ENCODE results near the gene SSH2.

Gene SSH2

DNA sequence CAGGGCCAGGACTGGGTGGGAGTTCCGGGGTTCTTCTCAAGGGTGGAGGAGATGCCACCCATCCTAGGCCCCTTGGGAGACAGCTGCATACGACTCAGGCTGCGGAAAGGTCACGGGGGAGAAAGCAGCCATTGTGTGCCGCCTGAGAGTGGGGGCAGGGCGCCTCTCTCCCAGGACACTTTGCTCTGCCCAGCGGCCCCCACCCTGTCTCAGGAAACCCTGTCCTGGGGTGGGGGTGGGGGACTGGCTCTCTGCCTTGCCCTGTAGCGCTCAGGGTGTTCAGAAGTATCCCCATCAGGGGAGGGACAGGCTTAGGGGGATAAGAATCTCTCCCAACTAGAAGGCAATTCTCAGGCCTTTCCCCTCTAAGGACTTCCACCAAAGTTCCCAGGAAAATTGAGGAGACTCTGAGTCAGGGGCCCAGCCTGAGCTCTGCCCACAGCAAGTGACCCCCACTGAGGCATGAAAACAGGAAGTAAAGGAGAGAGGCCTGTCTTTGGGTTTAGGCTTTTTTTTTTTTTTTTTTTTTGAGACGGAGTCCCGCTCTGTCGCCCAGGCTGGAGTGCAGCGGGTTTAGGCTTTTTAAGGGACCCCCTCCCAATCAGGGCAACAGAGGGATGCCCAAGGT is 345.5 kb downstream of the SSH2 start:
- no peak for DNase-seq

DNA sequence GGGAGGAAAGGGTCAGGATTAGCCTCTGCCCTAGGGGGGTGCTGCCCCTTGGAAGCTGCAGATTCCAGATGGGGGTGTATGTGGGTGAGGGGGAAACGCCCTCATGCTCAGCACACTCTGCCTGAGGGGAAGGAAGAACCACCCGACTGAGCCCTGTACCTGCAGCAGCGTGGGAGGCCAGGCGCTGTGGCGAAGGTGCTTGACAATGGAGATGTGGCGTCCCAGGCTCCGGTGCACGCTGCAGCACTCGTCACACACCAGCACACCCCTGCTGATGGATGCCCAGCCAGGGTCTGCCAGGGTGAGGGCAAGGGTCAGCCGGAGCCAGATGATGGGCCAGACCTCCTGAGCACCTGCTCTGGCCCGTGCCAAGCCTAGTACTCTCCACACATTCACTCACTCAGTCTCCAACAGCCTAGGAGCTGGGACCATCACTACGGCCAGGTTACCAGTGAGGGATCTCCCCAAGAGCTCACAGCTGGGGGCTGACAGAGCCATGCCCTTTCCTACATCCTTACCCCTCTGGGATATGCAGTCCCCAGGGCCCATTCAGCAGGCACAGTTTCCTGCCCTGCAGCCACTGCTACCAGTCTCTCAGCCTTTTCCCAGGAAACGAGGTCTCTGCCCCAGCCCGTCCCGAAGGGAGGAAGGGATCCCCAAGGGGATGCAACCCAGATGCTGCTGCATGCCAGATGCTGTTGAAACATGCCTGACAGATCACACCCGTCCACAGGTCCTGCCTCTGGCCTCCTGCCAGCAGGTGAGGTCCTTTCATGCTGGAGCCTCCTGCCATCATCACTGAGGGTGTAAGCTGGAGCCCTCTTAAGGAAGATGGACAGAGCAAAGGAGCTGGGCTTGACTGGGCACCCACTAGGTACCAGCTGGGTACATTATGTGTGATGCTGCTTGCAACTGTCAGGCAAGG is 346.4 kb downstream of the SSH2 start:
- DNase-seq, result no peak

GRCh38 chr17:29582772-29583171 is 347.3 kb downstream of the SSH2 start:
- DNase-seq, result no peak

- DNase-seq, result no peak
Measured at GRCh38 chr17:29582254-29582765, 347.7 kb downstream of the SSH2 start.

- DNase-seq, result no peak
Measured at GRCh38 chr17:29581583-29582253, 348.3 kb downstream of the SSH2 start.

DNA sequence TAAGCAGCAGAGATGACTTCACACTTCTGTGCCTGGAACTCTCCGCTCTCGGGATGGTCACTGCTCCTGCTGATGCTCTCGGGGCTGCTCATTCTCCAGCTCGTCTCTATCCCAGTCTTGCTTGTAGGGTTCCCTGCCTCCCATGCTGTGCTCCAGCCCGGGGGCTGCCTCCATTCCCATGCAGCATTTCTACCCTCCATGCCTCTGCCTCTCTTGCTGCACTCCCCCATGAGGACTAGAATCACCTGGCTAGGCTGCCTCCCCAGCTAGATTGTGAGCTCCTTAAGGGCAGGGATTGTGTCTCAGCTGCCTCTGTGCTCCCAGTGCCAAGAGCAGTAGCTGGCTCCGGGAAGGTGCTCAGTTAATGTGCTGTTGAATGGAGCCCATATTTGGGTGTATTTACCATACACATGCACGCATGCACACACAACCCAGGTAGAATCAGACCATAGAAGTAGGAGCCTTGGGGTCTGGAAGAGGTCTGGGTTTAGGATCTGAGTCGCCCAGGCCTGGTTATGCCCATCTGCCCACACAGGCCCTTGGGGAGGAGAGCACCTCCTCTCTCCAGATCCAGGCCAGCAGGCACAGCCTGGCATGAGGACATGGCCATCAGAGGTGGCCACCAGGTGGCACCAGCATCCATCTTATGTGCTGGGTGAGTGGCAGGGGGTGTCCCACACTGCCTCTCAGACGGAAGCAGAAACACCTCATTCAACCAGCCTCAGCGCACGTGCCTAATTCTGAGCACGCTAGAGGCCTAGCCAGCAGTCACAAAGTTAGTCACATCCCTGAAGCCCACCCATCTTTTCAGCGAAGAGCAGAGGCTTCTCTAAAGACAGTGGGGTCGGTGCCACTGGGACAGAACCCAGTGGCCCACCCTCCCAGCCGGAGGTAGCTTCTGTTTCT is 349.9 kb downstream of the SSH2 start:
- peak; percentile 75 to 92 (median 83) for DNase-seq

GRCh38 chr17:29578626-29579485 is 351.2 kb downstream of the SSH2 start:
- DNase-seq, result no peak

DNA sequence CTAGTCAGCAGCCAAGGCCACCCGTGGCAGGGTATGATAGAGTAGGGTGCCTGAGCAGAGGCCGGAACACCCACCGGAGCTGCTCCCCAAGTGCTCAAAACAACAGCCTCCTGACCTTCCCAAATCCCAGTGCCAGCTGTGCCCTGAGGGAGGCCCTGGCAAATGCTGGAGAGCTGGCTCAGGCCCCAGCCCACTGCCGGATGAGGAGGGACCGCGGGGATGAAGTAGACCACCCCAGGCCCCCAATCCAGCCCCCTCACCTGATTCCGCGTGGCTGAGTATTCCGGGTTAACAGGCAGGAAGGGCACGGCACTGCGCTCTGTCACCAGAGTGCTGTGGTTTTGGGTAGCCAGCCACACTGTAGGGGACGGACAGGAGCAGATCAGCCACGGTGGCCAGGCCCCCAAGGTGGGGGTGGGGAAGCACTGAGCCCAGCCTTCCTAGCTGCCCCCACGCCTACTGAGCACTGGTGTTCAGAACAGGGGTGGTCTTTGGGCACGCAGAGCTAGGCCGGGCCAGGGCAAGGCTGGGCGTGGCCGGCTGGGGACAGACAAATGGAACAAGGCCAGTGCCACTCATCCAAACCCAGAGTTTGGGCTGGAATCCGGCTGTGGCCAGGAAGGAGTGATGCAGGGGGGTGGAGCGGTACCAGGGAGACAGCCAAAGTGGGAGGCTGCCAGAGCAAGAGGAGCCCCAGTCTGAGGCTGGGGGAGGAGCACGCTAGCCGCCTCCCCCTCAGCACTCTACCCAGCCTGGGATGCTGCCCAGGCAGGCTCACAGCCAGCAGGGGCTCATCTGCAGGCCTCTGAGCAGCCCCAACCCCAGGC is 352.4 kb downstream of the SSH2 start:
- no peak for DNase-seq

GRCh38 chr17:29577001-29577370 is 353.0 kb downstream of the SSH2 start:
- no peak for DNase-seq

DNA sequence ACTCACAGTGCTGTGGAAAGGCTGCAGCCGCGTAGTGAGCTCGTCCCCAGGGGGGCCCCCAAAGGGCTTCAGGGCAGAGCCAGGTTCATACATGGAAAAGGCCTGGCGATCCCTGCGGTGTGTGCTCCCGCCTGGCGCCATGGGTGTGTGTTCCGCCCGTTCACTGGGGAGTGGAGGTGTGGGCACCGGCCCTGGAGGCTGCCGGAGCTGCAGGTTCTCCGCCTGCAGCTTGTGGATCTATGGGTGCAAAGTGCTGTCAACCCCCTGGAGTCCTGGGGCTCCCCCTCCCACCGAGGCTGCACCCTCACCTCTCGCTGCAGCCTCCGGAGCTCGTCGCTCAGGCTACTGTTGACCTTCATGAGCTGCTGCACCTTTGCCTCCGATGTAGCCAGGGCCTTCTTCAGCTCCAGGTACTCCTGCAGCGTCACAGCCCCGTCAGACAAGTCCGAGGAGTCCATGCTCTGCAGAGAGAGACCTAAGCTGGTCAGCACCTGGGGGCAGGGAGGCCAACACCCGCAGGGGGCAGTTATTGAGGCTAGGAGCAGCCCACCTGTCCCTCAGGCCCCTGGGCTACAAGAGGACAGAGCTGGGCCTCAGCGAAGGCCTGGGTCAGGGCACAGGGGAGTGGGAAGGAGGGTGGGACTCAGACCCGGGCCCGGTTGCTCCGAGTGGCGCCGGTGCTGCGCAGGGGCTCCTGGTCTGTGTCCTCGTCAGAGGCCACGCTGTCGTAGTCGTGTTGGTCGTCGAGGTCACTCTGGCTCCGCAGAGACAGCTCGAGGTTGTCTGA is 353.6 kb downstream of the SSH2 start:
- no peak for DNase-seq
